Type B pancreatic cell (in vitro differentiated cells): ENCODE measurements around the gene DDX60. TPM values are rescaled to one million over a fixed set of nuclear protein-coding genes. Genes with fewer than 3 reads are reported as not detected.
A peak's percentile ranks its signal among the peaks of the same experiment; 100 is the strongest.

Experiments
- DNase-seq: peaks from one replicate; pipeline ENCODE4 v3.0.0; 2021; ENCODE audit warnings: mixed read lengths; ENCODE audit not compliant: unreplicated experiment; ENCODE audit errors: extremely low spot score
- H3K27ac Mint-ChIP-seq: 2 replicates; pipeline ENCODE4 v1.8.0; 2021; ENCODE audit warnings: mild to moderate bottlenecking, mixed read lengths
- H3K27me3 Mint-ChIP-seq: 2 replicates; pipeline ENCODE4 v1.8.0; 2021; ENCODE audit warnings: mixed read lengths
- H3K36me3 Mint-ChIP-seq: 2 replicates; pipeline ENCODE4 v1.8.0; 2021; ENCODE audit warnings: mixed read lengths
- H3K4me1 Mint-ChIP-seq: one replicate; pipeline ENCODE4 v1.8.0; 2021; ENCODE audit warnings: mixed read lengths; ENCODE audit not compliant: unreplicated experiment
- H3K4me3 Mint-ChIP-seq: 2 replicates; pipeline ENCODE4 v1.8.0; 2021; ENCODE audit warnings: mild to moderate bottlenecking, mixed read lengths
- H3K9me3 Mint-ChIP-seq: 2 replicates; pipeline ENCODE4 v1.8.0; 2021; ENCODE audit warnings: mixed read lengths
- CTCF ChIP-seq: fragments of 200-600 bp; sonication (generic); conservative IDR thresholded peaks from 2 replicates; pipeline ENCODE4 v1.5.0; 2021; ENCODE audit warnings: antibody characterized with exemption, mild to moderate bottlenecking
- long read RNA-seq: library from polyadenylated mRNA; unstranded; transcript quantifications from one replicate; pipeline ENCODE4 v2.0.0, GENCODE V29; 2020
- total RNA-seq: library from RNA; stranded (reverse); gene quantifications from 2 replicates; pipeline ENCODE4 v1.2.1, GENCODE V29; 2021; ENCODE audit warnings: low replicate concordance

The DDX60 gene
- total RNA-seq, result 8.7 and 9.3 TPM in 2 replicates
- long read RNA-seq, partial matches to known transcripts, result 27 of 28 reads
- long read RNA-seq, other reads (novel, unspliced or antisense), result 1 of 28 reads

GRCh38 chr4:168318266-168318895, at the start of gene DDX60:
TSS of gene DDX60 (minus strand) at chr4:168318752. CDS start at chr4:168311259, 7,493 bp downstream.
- no peaks in the 10 kb centered on the region for H3K36me3 Mint-ChIP-seq
- H3K27me3 Mint-ChIP-seq, result no peaks in the 10 kb centered on the region
- peak; percentile 78 for DNase-seq
- H3K9me3 Mint-ChIP-seq, result peaks cover 6% of the 10 kb centered on the region
- H3K4me1 Mint-ChIP-seq, result peaks cover 12% of the 10 kb centered on the region
- peak; percentile 67 for TF ChIP-seq CTCF
- H3K27ac Mint-ChIP-seq, result peak within 1 kb of the TSS; percentile 94
- H3K4me3 Mint-ChIP-seq, result peak within 1 kb of the TSS; percentile 90

GRCh38 chr4:168367065-168367464, 48.5 kb upstream of the DDX60 start:
- no peak for TF ChIP-seq CTCF
- no peak for DNase-seq
- H3K27me3 Mint-ChIP-seq, result no peaks in the 10 kb centered on the region
- no peaks in the 10 kb centered on the region for H3K36me3 Mint-ChIP-seq
- H3K9me3 Mint-ChIP-seq, result peaks cover 6% of the 10 kb centered on the region
- H3K27ac Mint-ChIP-seq, result no peak overlapping the region
- H3K4me3 Mint-ChIP-seq, result no peak overlapping the region
- no peaks in the 10 kb centered on the region for H3K4me1 Mint-ChIP-seq

GRCh38 chr4:168362025-168362401, 43.5 kb upstream of the DDX60 start:
- Mint-ChIP-seq H3K36me3 (no peaks in the 10 kb centered on the region), H3K4me3 (no peak overlapping the region), H3K4me1 (no peaks in the 10 kb centered on the region), H3K27me3 (no peaks in the 10 kb centered on the region), H3K9me3 (peaks cover 6% of the 10 kb centered on the region), H3K27ac (no peak overlapping the region)
- DNase-seq, result no peak
- no peak for TF ChIP-seq CTCF

GRCh38 chr4:168361365-168362024, 42.9 kb upstream of the DDX60 start:
- H3K27ac Mint-ChIP-seq, result no peak overlapping the region
- TF ChIP-seq CTCF, result no peak
- no peaks in the 10 kb centered on the region for H3K27me3 Mint-ChIP-seq
- H3K9me3 Mint-ChIP-seq, result peaks cover 6% of the 10 kb centered on the region
- no peak for DNase-seq
- H3K36me3 Mint-ChIP-seq, result no peaks in the 10 kb centered on the region
- H3K4me1 Mint-ChIP-seq, result no peaks in the 10 kb centered on the region
- H3K4me3 Mint-ChIP-seq, result no peak overlapping the region

- DNase-seq, result no peak
- Mint-ChIP-seq H3K4me3 (no peak overlapping the region), H3K27ac (no peak overlapping the region), H3K4me1 (no peaks in the 10 kb centered on the region), H3K36me3 (no peaks in the 10 kb centered on the region), H3K27me3 (no peaks in the 10 kb centered on the region), H3K9me3 (peaks cover 6% of the 10 kb centered on the region)
- TF ChIP-seq CTCF, result no peak
These were observed 41.7 kb upstream of the DDX60 start for GRCh38 chr4:168360271-168360670.
